Liver (tissue), 9 donors: Measurements from ENCODE around the gene COL6A3. TPM values are rescaled to one million over a fixed set of nuclear protein-coding genes. Genes with fewer than 3 reads are reported as not detected.

Experiments used
- DNase-seq: peaks from one replicate; pipeline ENCODE4 v3.0.0-alpha.2; 2017; ENCODE audit warnings: low spot score
- H3K27ac ChIP-seq, 2 donors: one replicate each; pipeline ENCODE4 v1.7.0; 2013; ENCODE audit warnings: inconsistent platforms in 2 of 2, low read length in 2 of 2, control low read depth in 1 of 2, low read depth in 1 of 2, mild to moderate bottlenecking in 1 of 2
- H3K27me3 ChIP-seq, 4 donors: one replicate each; pipeline versions ENCODE4 v1.6.1 to v1.7.0; 2013; ENCODE audit warnings: low read length in 3 of 4, inconsistent platforms in 1 of 4, mild to moderate bottlenecking in 1 of 4, moderate library complexity in 1 of 4; ENCODE audit not compliant: control insufficient read depth in 4 of 4, insufficient read depth in 4 of 4
- H3K36me3 ChIP-seq, 4 donors: one replicate each; pipeline versions ENCODE4 v1.6.1 to v1.7.0; 2013; ENCODE audit warnings: low read length in 3 of 4, mild to moderate bottlenecking in 3 of 4, low read depth in 1 of 4, moderate library complexity in 1 of 4; ENCODE audit not compliant: control insufficient read depth in 4 of 4, insufficient read depth in 3 of 4
- H3K4me1 ChIP-seq, 4 donors: one replicate each; pipeline versions ENCODE4 v1.6.1 to v1.7.0; 2013; ENCODE audit warnings: low read length in 3 of 4, mild to moderate bottlenecking in 3 of 4, moderate library complexity in 1 of 4; ENCODE audit not compliant: control insufficient read depth in 4 of 4, insufficient read depth in 4 of 4
- H3K4me3 ChIP-seq, 3 donors: one replicate each; pipeline versions ENCODE4 v1.6.1 to v1.7.0; 2013; ENCODE audit warnings: low read length in 3 of 3, control low read depth in 1 of 3, low read depth in 1 of 3, mild to moderate bottlenecking in 1 of 3
- H3K9ac ChIP-seq, 2 donors: one replicate each; pipeline ENCODE4 v1.7.0; 2013; ENCODE audit warnings: low read length in 2 of 2, mild to moderate bottlenecking in 2 of 2, moderate library complexity in 2 of 2, control low read depth in 1 of 2, low read depth in 1 of 2
- H3K9me3 ChIP-seq, 4 donors: one replicate each; pipeline versions ENCODE4 v1.6.1 to v1.7.0; 2013; ENCODE audit warnings: low read length in 3 of 4; ENCODE audit not compliant: control insufficient read depth in 4 of 4
- ATF3 ChIP-seq: IDR thresholded peaks from 2 replicates; pipeline ENCODE4 v1.6.1; 2016; ENCODE audit warnings: antibody characterized with exemption
- EGR1 ChIP-seq, 2 donors: IDR thresholded peaks; 2 replicates each; pipeline ENCODE4 v1.6.1; 2016 to 2018; ENCODE audit warnings: antibody characterized with exemption in 2 of 2, low read depth in 2 of 2
- FOXA1 ChIP-seq: IDR thresholded peaks from 2 replicates; pipeline ENCODE4 v1.6.1; 2016; ENCODE audit warnings: antibody characterized with exemption
- FOXA2 ChIP-seq: IDR thresholded peaks from 2 replicates; pipeline ENCODE4 v1.6.1; 2016; ENCODE audit warnings: antibody characterized with exemption
- GABPA ChIP-seq, 2 donors: IDR thresholded peaks in 1 of 2; conservative IDR thresholded peaks in 1 of 2; 2 replicates each; pipeline ENCODE4 v1.6.1; 2016; ENCODE audit warnings: antibody characterized with exemption in 2 of 2, mild to moderate bottlenecking in 1 of 2, moderate library complexity in 1 of 2
- HNF4A ChIP-seq, 2 donors: conservative IDR thresholded peaks; 2 replicates each; pipeline ENCODE4 v1.6.1; 2016; ENCODE audit warnings: antibody characterized with exemption in 2 of 2, mild to moderate bottlenecking in 2 of 2
- JUND ChIP-seq, 2 donors: IDR thresholded peaks; 2 replicates each; pipeline ENCODE4 v1.6.1; 2016; ENCODE audit warnings: antibody characterized with exemption in 2 of 2
- MAX ChIP-seq: IDR thresholded peaks from 2 replicates; pipeline ENCODE4 v1.6.1; 2016; ENCODE audit warnings: antibody characterized with exemption
- NR2F2 ChIP-seq: IDR thresholded peaks from 2 replicates; pipeline ENCODE4 v1.6.1; 2016; ENCODE audit warnings: antibody characterized with exemption
- RAD21 ChIP-seq, 2 donors: IDR thresholded peaks; 2 replicates each; pipeline ENCODE4 v1.6.1; 2016; ENCODE audit warnings: antibody characterized with exemption in 2 of 2, mild to moderate bottlenecking in 2 of 2
- RXRA ChIP-seq, 2 donors: IDR thresholded peaks; 2 replicates each; pipeline ENCODE4 v1.6.1; 2017 to 2018; ENCODE audit warnings: antibody characterized with exemption in 2 of 2, mild to moderate bottlenecking in 1 of 2
- SP1 ChIP-seq: IDR thresholded peaks from 2 replicates; pipeline ENCODE4 v1.6.1; 2018; ENCODE audit warnings: antibody characterized with exemption, mild to moderate bottlenecking
- TAF1 ChIP-seq: conservative IDR thresholded peaks from 2 replicates; pipeline ENCODE4 v1.6.1; 2016; ENCODE audit warnings: antibody characterized with exemption, mild to moderate bottlenecking
- YY1 ChIP-seq: IDR thresholded peaks from 2 replicates; pipeline ENCODE4 v1.6.1; 2016; ENCODE audit warnings: antibody characterized with exemption, mild to moderate bottlenecking
- ZBTB33 ChIP-seq: IDR thresholded peaks from 2 replicates; pipeline ENCODE4 v1.6.1; 2016; ENCODE audit warnings: antibody characterized with exemption
- WGBS: extraction: QIAGEN DNeasy Blood & Tissue Kit; methylation state at CpG from one replicate; pipeline ENCODE4 v1.1.7; 2013; 5-methylcytosine and 5-hydroxymethylcytosine counted together
- polyA plus RNA-seq, 2 donors: library from polyadenylated mRNA; stranded (reverse) in 1 of 2; unstranded in 1 of 2; fragments of 200-250 nt in 1 of 2; fragments of >200 nt in 1 of 2; fragmentation: Nextera tagmentation in 1 of 2; extraction: Ambion mirVana in 1 of 2; gene quantifications; one replicate each; pipeline versions ENCODE4 v1.2.1 to v1.2.3, GENCODE V29; 2013 to 2015
- total RNA-seq, 2 donors: library from RNA; depleted of rRNA; stranded (reverse); fragments of >200 nt; gene quantifications; one replicate each; pipeline ENCODE4 v1.2.3, GENCODE V29; 2014
- TF ChIP-seq, protein P1 (sequence below): fragments of 150-350 bp; IDR thresholded peaks from 2 replicates; pipeline ENCODE4 v1.5.1; 2017; ENCODE audit warnings: improper control_type of control experiment, low read depth, low read length; ENCODE audit not compliant: missing input control
- TF ChIP-seq, protein P2 (sequence below): IDR thresholded peaks from 2 replicates; pipeline ENCODE4 v1.6.1; 2016; ENCODE audit warnings: antibody characterized with exemption, mild to moderate bottlenecking
- donor health status: healthy.
- donor health status: healthy.
- donor health status: healthy.
- donor health status: healthy.
- donor health status: healthy.

Gene COL6A3
- total and polyA plus RNA-seq, 4 donors = 1.7 to 28.7 (median 17.5) TPM

DNA sequence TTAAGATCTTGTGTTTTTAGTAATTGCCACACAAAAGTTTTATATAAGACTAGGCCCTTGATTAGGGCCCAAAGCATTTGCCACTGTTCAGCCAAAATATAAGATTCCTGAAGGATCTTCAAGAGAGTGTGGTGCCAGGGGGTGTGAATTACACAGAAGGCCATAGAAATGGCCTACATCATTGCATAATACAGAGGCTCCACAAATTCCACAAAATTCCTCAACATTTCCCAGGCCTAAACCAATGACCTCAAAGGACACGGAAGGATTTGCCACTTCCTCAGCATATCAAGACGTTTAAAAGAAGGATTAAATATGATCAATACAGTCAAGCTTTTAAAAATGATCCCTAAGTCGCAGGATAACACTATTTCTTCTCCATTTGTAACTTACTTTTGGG lies 24.1 kb downstream of the COL6A3 start:
- 77% methylated on average over 3 of the region's 3 CpGs for WGBS
- Histone ChIP-seq H3K27me3 (peaks cover 0 to 3% (median 0%) of the 10 kb centered on the region in 4 donors), H3K9me3 (no peaks in the 10 kb centered on the region), H3K9ac (no peak overlapping the region), H3K4me3 (no peak overlapping the region), H3K27ac (no peak overlapping the region), H3K36me3 (peaks cover 0 to 1% (median 0%) of the 10 kb centered on the region in 4 donors), H3K4me1 (no peaks in the 10 kb centered on the region)
- no peak for DNase-seq
- TF ChIP-seq ZBTB33 (no peak), FOXA1 (no peak), FOXA2 (no peak), JUND (IDR thresholded peaks at IDR 0.05) (no peak), ATF3 (no peak), GABPA (IDR thresholded peaks at IDR 0.05 in 1 of 2, conservative IDR thresholded peaks at IDR 0.05 in 1 of 2) (no peak), YY1 (no peak), EGR1 (IDR thresholded peaks at IDR 0.05; ENCODE audit: low read depth in 2 of 2) (no peak), MAX (no peak), HNF4A (conservative IDR thresholded peaks at IDR 0.05) (no peak), SP1 (no peak), NR2F2 (no peak), RAD21 (IDR thresholded peaks at IDR 0.05) (no peak), TAF1 (no peak)
- TF ChIP-seq, protein P1, sequence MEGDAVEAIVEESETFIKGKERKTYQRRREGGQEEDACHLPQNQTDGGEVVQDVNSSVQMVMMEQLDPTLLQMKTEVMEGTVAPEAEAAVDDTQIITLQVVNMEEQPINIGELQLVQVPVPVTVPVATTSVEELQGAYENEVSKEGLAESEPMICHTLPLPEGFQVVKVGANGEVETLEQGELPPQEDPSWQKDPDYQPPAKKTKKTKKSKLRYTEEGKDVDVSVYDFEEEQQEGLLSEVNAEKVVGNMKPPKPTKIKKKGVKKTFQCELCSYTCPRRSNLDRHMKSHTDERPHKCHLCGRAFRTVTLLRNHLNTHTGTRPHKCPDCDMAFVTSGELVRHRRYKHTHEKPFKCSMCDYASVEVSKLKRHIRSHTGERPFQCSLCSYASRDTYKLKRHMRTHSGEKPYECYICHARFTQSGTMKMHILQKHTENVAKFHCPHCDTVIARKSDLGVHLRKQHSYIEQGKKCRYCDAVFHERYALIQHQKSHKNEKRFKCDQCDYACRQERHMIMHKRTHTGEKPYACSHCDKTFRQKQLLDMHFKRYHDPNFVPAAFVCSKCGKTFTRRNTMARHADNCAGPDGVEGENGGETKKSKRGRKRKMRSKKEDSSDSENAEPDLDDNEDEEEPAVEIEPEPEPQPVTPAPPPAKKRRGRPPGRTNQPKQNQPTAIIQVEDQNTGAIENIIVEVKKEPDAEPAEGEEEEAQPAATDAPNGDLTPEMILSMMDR = no peak
- TF ChIP-seq, protein P2, sequence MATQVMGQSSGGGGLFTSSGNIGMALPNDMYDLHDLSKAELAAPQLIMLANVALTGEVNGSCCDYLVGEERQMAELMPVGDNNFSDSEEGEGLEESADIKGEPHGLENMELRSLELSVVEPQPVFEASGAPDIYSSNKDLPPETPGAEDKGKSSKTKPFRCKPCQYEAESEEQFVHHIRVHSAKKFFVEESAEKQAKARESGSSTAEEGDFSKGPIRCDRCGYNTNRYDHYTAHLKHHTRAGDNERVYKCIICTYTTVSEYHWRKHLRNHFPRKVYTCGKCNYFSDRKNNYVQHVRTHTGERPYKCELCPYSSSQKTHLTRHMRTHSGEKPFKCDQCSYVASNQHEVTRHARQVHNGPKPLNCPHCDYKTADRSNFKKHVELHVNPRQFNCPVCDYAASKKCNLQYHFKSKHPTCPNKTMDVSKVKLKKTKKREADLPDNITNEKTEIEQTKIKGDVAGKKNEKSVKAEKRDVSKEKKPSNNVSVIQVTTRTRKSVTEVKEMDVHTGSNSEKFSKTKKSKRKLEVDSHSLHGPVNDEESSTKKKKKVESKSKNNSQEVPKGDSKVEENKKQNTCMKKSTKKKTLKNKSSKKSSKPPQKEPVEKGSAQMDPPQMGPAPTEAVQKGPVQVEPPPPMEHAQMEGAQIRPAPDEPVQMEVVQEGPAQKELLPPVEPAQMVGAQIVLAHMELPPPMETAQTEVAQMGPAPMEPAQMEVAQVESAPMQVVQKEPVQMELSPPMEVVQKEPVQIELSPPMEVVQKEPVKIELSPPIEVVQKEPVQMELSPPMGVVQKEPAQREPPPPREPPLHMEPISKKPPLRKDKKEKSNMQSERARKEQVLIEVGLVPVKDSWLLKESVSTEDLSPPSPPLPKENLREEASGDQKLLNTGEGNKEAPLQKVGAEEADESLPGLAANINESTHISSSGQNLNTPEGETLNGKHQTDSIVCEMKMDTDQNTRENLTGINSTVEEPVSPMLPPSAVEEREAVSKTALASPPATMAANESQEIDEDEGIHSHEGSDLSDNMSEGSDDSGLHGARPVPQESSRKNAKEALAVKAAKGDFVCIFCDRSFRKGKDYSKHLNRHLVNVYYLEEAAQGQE = no peak

- H3K27ac ChIP-seq = no peak overlapping the region
- H3K36me3 ChIP-seq = peaks cover 0 to 1% (median 0%) of the 10 kb centered on the region in 4 donors
- H3K4me3 ChIP-seq = no peak overlapping the region
- H3K27me3 ChIP-seq = no peaks in the 10 kb centered on the region
- no peak overlapping the region for H3K9ac ChIP-seq
- 80% methylated on average over 5 of the region's 5 CpGs for WGBS
- no peak for DNase-seq
- no peaks in the 10 kb centered on the region for H3K9me3 ChIP-seq
- TF ChIP-seq YY1 = no peak
- TF ChIP-seq FOXA1 = no peak
- no peak for TF ChIP-seq SP1
- no peak for TF ChIP-seq RXRA (IDR thresholded peaks at IDR 0.05)
- no peak for TF ChIP-seq JUND (IDR thresholded peaks at IDR 0.05)
- TF ChIP-seq FOXA2 = no peak
- TF ChIP-seq ZBTB33 = no peak
- no peak for TF ChIP-seq HNF4A (conservative IDR thresholded peaks at IDR 0.05)
- no peak for TF ChIP-seq EGR1 (IDR thresholded peaks at IDR 0.05; ENCODE audit: low read depth in 2 of 2)
- TF ChIP-seq NR2F2 = no peak
- TF ChIP-seq ATF3 = no peak
- TF ChIP-seq, protein P2 = no peak
- no peak for TF ChIP-seq MAX
- no peaks in the 10 kb centered on the region for H3K4me1 ChIP-seq
Observed at GRCh38 chr2:237388036-237388435, 25.9 kb downstream of the COL6A3 start.
